OCI-LY7 (cell line): Measurements from ENCODE around the gene CCDC201.

Experiments
- CTCF ChIP-seq: fragments of 200-600 bp; sonication (generic); conservative IDR thresholded peaks from 2 replicates; pipeline ENCODE4 v1.5.1; 2014; ENCODE audit warnings: mild to moderate bottlenecking, antibody characterized with exemption, low read length, moderate library complexity, mixed read lengths
- EZH2phosphoT487 ChIP-seq: fragments of 200-600 bp; sonication (generic); IDR thresholded peaks from 2 replicates; pipeline ENCODE4 v1.6.1; 2018; ENCODE audit warnings: low read depth, borderline replicate concordance, mild to moderate bottlenecking, mixed run types, antibody characterized with exemption, low read length, moderate library complexity, mixed read lengths

GRCh38 chr7:45897042-45897690 is 24.3 kb upstream of the CCDC201 start:
- TF ChIP-seq CTCF = no peak
- TF ChIP-seq EZH2phosphoT487 = no peak
